ENCODE results near the gene MACROD1.

DNA sequence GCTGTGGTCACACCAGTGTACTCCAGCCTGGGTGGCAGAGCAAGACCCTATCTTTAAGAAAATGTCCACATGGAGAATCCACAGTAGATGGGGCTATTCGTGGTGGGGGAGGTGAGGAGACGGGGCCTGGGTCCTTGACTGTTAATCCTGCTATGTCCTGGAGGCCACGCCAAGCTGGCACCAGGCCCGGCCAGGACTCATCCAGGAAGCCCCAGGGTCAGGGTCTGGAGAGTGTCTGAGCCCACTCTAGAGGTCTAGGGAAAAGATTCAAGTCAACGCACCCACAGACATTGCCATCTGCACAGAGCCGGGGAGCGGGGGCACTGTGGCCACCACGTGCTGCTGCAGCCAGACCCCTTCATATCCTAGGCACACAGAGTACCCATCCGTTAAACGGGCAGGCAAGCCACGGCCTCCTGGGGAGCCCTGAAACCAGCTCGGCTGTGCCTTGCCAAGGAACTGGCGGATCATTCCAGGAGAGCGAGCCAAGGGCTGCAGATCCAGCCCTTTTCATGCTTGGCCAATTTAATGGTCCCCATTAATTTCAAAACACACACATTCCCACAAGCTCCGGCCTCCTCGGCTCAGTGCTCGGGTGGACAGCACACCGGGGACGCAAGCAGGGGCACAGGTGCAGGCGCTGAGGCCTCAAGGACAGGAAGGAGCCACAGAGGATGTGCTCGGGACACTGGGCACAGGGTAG is 24.7 kb downstream of the MACROD1 start:
- TF ChIP-seq POLR2AphosphoS5 (IDR thresholded peaks at IDR 0.05) = no peak
- TF ChIP-seq CTCF (IDR thresholded peaks at IDR 0.05 in 8 of 11, conservative IDR thresholded peaks at IDR 0.05 in 3 of 11) = no peak
- no peak for TF ChIP-seq POLR2A (IDR thresholded peaks at IDR 0.05)

All from spleen (tissue), 7 donors.